ENCODE data around the gene UBE2D2. TPM values are rescaled to one million over a fixed set of nuclear protein-coding genes. Genes with fewer than 3 reads are reported as not detected.

UBE2D2 gene
- total and polyA plus RNA-seq, 2 of the 13 experiments (the other 11 are each of a cell fraction or from before 2014, with no cell fraction given): 79.1 to 109 TPM

GRCh38 chr5:139637438-139638089 is 76.4 kb downstream of the UBE2D2 start (continued):
- TF ChIP-seq ZNF446 (CRISPR knock-in tag; IDR thresholded peaks at IDR 0.05): 0 out of 2 replicates have a peak, but pooled peaks have one; percentile 47
- no peak for TF ChIP-seq SYNCRIP (IDR thresholded peaks at IDR 0.05; ENCODE audit: insufficient read depth, low read depth, low read length)
- TF ChIP-seq ATF7 (IDR thresholded peaks at IDR 0.05): no peak
- peak; percentile 70 for TF ChIP-seq ATF7 (CRISPR knock-in tag; IDR thresholded peaks at IDR 0.05)
- peak; percentile 84 for TF ChIP-seq PAXIP1 (CRISPR knock-in tag; conservative IDR thresholded peaks at IDR 0.05)
- no peak for TF ChIP-seq AGO1 (IDR thresholded peaks at IDR 0.05; ENCODE audit: low read depth, low read length, poor library complexity, severe bottlenecking)
- peak; percentile 71; the same call in 1 of the 2 replicates for TF ChIP-seq RCOR2 (CRISPR knock-in tag; IDR thresholded peaks at IDR 0.05)
- TF ChIP-seq TEF (CRISPR knock-in tag; IDR thresholded peaks at IDR 0.05): no peak
- TF ChIP-seq DDIT3 (CRISPR knock-in tag; IDR thresholded peaks at IDR 0.05): no peak
- 0 out of 2 replicates have a peak, but pooled peaks have one; percentile 36 for TF ChIP-seq ZNF230 (CRISPR knock-in tag; IDR thresholded peaks at IDR 0.05)
- TF ChIP-seq GFI1 (CRISPR knock-in tag; IDR thresholded peaks at IDR 0.05; ENCODE audit: borderline replicate concordance): peak; percentile 65; the same call in 1 of the 2 replicates
- TF ChIP-seq RFXANK (CRISPR knock-in tag; IDR thresholded peaks at IDR 0.05): no peak
- TF ChIP-seq ZNF572 (CRISPR knock-in tag; IDR thresholded peaks at IDR 0.05): no peak
- TF ChIP-seq GATAD1 (CRISPR knock-in tag; IDR thresholded peaks at IDR 0.05): peak; percentile 26; the same call in 1 of the 2 replicates
- no peak for TF ChIP-seq ZNF367 (CRISPR knock-in tag; IDR thresholded peaks at IDR 0.05; ENCODE audit: borderline replicate concordance)
- TF ChIP-seq GPN1 (CRISPR knock-in tag; IDR thresholded peaks at IDR 0.05; ENCODE audit: borderline replicate concordance): no peak
- peak; percentile 68; the same call in 1 of the 2 replicates for TF ChIP-seq AKAP8 (CRISPR knock-in tag; IDR thresholded peaks at IDR 0.05)
- TF ChIP-seq GABPB1 (CRISPR knock-in tag; IDR thresholded peaks at IDR 0.05): peak; percentile 91
- peak; percentile 73 for TF ChIP-seq ATF7-NPFF (CRISPR knock-in tag; IDR thresholded peaks at IDR 0.05; ENCODE audit: low read depth)
- TF ChIP-seq ZNF24 (IDR thresholded peaks at IDR 0.05): no peak
- TF ChIP-seq ZBTB44 (CRISPR knock-in tag; IDR thresholded peaks at IDR 0.05): no peak
- TF ChIP-seq E2F2 (CRISPR knock-in tag; IDR thresholded peaks at IDR 0.05; ENCODE audit: borderline replicate concordance): no peak
- TF ChIP-seq ZNF558 (CRISPR knock-in tag; IDR thresholded peaks at IDR 0.05; ENCODE audit: borderline replicate concordance): no peak
- TF ChIP-seq MED13 (CRISPR knock-in tag; IDR thresholded peaks at IDR 0.05): peak; percentile 81; the same call in 1 of the 2 replicates
